H1 (cell line): ENCODE measurements around the gene RPL26. TPM values are rescaled to one million over a fixed set of nuclear protein-coding genes. Genes with fewer than 3 reads are reported as not detected.
A peak's percentile ranks its signal among the peaks of the same experiment; 100 is the strongest.

Experiments
- CTCF ChIA-PET: fragments of 300-600 bp; sonication (Branson Sonifier 250); formaldehyde crosslinking; loops from one replicate; lab custom pipeline; 2021; ENCODE audit not compliant: partially characterized antibody; lab: Charles Lee
- POLR2A ChIA-PET: fragments of 300-600 bp; sonication (Branson Sonifier 250); formaldehyde crosslinking; loops from one replicate; lab custom pipeline; 2021; ENCODE audit warnings: inconsistent platforms; ENCODE audit not compliant: partially characterized antibody; lab: Charles Lee
- DNase-seq, 2 experiments: peaks; one replicate each; pipeline versions ENCODE4 v3.0.0 to v3.0.0-alpha.2; 2010 to 2022; ENCODE audit warnings: low spot score in 2 of 2, low read depth in 1 of 2, mixed read lengths in 1 of 2
- FAIRE-seq: peaks from 2 replicates; lab custom pipeline; 2011; peaks lifted over from hg19 to GRCh38; lab: Jason Lieb, UNC
- H2AFZ ChIP-seq: 2 replicates; pipeline ENCODE4 v1.8.1; 2012; ENCODE audit warnings: low read length, inconsistent platforms
- H2AK5ac ChIP-seq: 2 replicates; pipeline ENCODE4 v1.6.1; 2013; ENCODE audit warnings: low read depth, low read length
- H2BK120ac ChIP-seq: replicated peaks from 2 replicates; pipeline ENCODE3; 2013; ENCODE audit warnings: low read depth, low read length, inconsistent platforms
- H2BK12ac ChIP-seq: 2 replicates; pipeline ENCODE4 v1.6.1; 2013; ENCODE audit warnings: low read depth, low read length
- H2BK15ac ChIP-seq: 2 replicates; pipeline ENCODE4 v1.6.1; 2013; ENCODE audit warnings: low read length
- H2BK20ac ChIP-seq: 2 replicates; pipeline ENCODE4 v1.6.1; 2013; ENCODE audit warnings: low read length
- H2BK5ac ChIP-seq: 2 replicates; pipeline ENCODE4 v1.6.1; 2013; ENCODE audit warnings: low read depth, low read length
- H3K14ac ChIP-seq: 2 replicates; pipeline ENCODE4 v1.6.1; 2013; ENCODE audit warnings: inconsistent platforms; ENCODE audit not compliant: insufficient read length
- H3K18ac ChIP-seq: 2 replicates; pipeline ENCODE4 v1.6.1; 2013; ENCODE audit warnings: low read length; ENCODE audit errors: extremely low read depth
- H3K23ac ChIP-seq: 2 replicates; pipeline ENCODE4 v1.6.1; 2013; ENCODE audit warnings: inconsistent platforms; ENCODE audit not compliant: insufficient read length
- H3K23me2 ChIP-seq: 2 replicates; pipeline ENCODE4 v1.6.1; 2013; ENCODE audit warnings: low read depth, low read length
- H3K27ac ChIP-seq: 2 replicates; pipeline ENCODE4 v1.6.1; 2011; ENCODE audit warnings: low read depth, low read length, inconsistent platforms
- H3K27me3 ChIP-seq, 4 experiments: replicated peaks in 1 of 4; 1 replicate in 1 of 4; 2 replicates in 3 of 4; pipeline versions ENCODE4 v1.6.1 to v1.8.1; 2011 to 2013; ENCODE audit warnings: low read length in 3 of 4, mild to moderate bottlenecking in 3 of 4, inconsistent platforms in 2 of 4, mixed read lengths in 2 of 4, moderate library complexity in 1 of 4; ENCODE audit not compliant: control insufficient read depth in 3 of 4, insufficient read depth in 3 of 4; ENCODE audit errors: extremely low read depth in 1 of 4
- H3K36me3 ChIP-seq, 4 experiments: 2 replicates each; pipeline versions ENCODE4 v1.6.1 to v1.8.1; 2011 to 2013; ENCODE audit warnings: mild to moderate bottlenecking in 4 of 4, low read length in 3 of 4, moderate library complexity in 2 of 4, control low read depth in 1 of 4, inconsistent platforms in 1 of 4; ENCODE audit not compliant: insufficient read depth in 4 of 4, control insufficient read depth in 2 of 4
- H3K4ac ChIP-seq: replicated peaks from 2 replicates; pipeline ENCODE3; 2013; ENCODE audit warnings: low read length, low read depth, mixed read lengths, inconsistent platforms; ENCODE audit not compliant: insufficient read length
- H3K4me1 ChIP-seq, 4 experiments: replicated peaks in 1 of 4; 1 replicate in 1 of 4; 2 replicates in 3 of 4; pipeline versions ENCODE4 v1.6.1 to v1.8.1; 2011 to 2013; ENCODE audit warnings: low read length in 3 of 4, inconsistent platforms in 2 of 4, mixed read lengths in 1 of 4; ENCODE audit not compliant: insufficient read depth in 4 of 4, control insufficient read depth in 3 of 4
- H3K4me2 ChIP-seq, 2 experiments: 2 replicates each; pipeline versions ENCODE4 v1.6.1 to v1.8.1; 2011 to 2013; ENCODE audit warnings: low read depth in 2 of 2, low read length in 2 of 2, control low read depth in 1 of 2, inconsistent platforms in 1 of 2, mild to moderate bottlenecking in 1 of 2; ENCODE audit not compliant: insufficient read depth in 1 of 2
- H3K4me3 ChIP-seq, 4 experiments: fragments of 200-600, 300-600 bp in 1 of 4; sonication (generic), shearing (Covaris generic), sonication (Bioruptor Twin) in 1 of 4; 2 replicates each; pipeline versions ENCODE4 v1.5.1 to v1.8.1; 2011 to 2016; ENCODE audit warnings: low read length in 4 of 4, low read depth in 3 of 4, control low read depth in 2 of 4, inconsistent platforms in 2 of 4, mild to moderate bottlenecking in 2 of 4, mixed read lengths in 1 of 4, moderate library complexity in 1 of 4; ENCODE audit not compliant: insufficient read depth in 2 of 4; ENCODE audit errors: extremely low read depth in 1 of 4
- H3K56ac ChIP-seq: replicated peaks from 2 replicates; pipeline ENCODE3; 2013; ENCODE audit warnings: low read depth, mild to moderate bottlenecking, mixed read lengths, low read length, inconsistent platforms; ENCODE audit not compliant: insufficient read length
- H3K79me1 ChIP-seq: 2 replicates; pipeline ENCODE4 v1.6.1; 2013; ENCODE audit warnings: low read depth, low read length, control low read depth
- H3K79me2 ChIP-seq, 2 experiments: 2 replicates each; pipeline versions ENCODE4 v1.6.1 to v1.8.1; 2012 to 2013; ENCODE audit warnings: low read length in 2 of 2, mild to moderate bottlenecking in 2 of 2, inconsistent platforms in 1 of 2; ENCODE audit not compliant: insufficient read depth in 2 of 2, control insufficient read depth in 1 of 2
- H3K9ac ChIP-seq, 4 experiments: replicated peaks in 1 of 4; 1 replicate in 1 of 4; 2 replicates in 3 of 4; pipeline versions ENCODE4 v1.6.1 to v1.8.1; 2011 to 2013; ENCODE audit warnings: low read depth in 3 of 4, low read length in 3 of 4, control low read depth in 2 of 4, mild to moderate bottlenecking in 2 of 4, moderate library complexity in 2 of 4, inconsistent platforms in 1 of 4; ENCODE audit errors: extremely low read depth in 1 of 4
- H3K9me3 ChIP-seq, 2 experiments: 2 replicates each; pipeline versions ENCODE4 v1.6.1 to v1.8.1; 2012 to 2013; ENCODE audit warnings: mild to moderate bottlenecking in 2 of 2, moderate library complexity in 2 of 2, control low read depth in 1 of 2, inconsistent platforms in 1 of 2, low read depth in 1 of 2, low read length in 1 of 2, mixed read lengths in 1 of 2; ENCODE audit not compliant: insufficient read depth in 2 of 2
- H4K20me1 ChIP-seq, 2 experiments: replicated peaks in 1 of 2; 2 replicates each; pipeline versions ENCODE3 to v1.8.1; 2011 to 2013; ENCODE audit warnings: inconsistent platforms in 2 of 2, low read length in 2 of 2, mild to moderate bottlenecking in 1 of 2; ENCODE audit not compliant: insufficient read depth in 2 of 2, control insufficient read depth in 1 of 2
- H4K5ac ChIP-seq: 2 replicates; pipeline ENCODE4 v1.6.1; 2013; ENCODE audit warnings: low read length, low read depth, mixed read lengths, inconsistent platforms; ENCODE audit not compliant: insufficient read length
- H4K8ac ChIP-seq: 2 replicates; pipeline ENCODE4 v1.8.0; 2013; ENCODE audit warnings: mild to moderate bottlenecking, moderate library complexity, low read length, inconsistent platforms; ENCODE audit not compliant: insufficient read depth; ENCODE audit errors: extremely low read depth
- H4K91ac ChIP-seq: replicated peaks from 2 replicates; pipeline ENCODE3; 2013; ENCODE audit warnings: low read length, mixed read lengths, inconsistent platforms; ENCODE audit not compliant: insufficient read length
- ATF3 ChIP-seq: IDR thresholded peaks from 2 replicates; pipeline ENCODE4 v1.6.1; 2011; ENCODE audit warnings: low read depth, mild to moderate bottlenecking, low read length; ENCODE audit not compliant: insufficient read depth
- CHD2 ChIP-seq: IDR thresholded peaks from 2 replicates; pipeline ENCODE4 v1.6.1; 2012; ENCODE audit warnings: low read length, improper control_type of control experiment
- CTBP2 ChIP-seq: IDR thresholded peaks from 2 replicates; pipeline ENCODE4 v1.7.0; 2011; ENCODE audit warnings: borderline replicate concordance, mild to moderate bottlenecking, moderate library complexity, mixed read lengths, low read length; ENCODE audit not compliant: insufficient read depth, insufficient read length
- CTCF ChIP-seq, 3 experiments: IDR thresholded peaks; 1 replicate in 2 of 3; 2 replicates in 1 of 3; pipeline versions ENCODE4 v1.5.1 to v1.6.1; 2011; ENCODE audit warnings: low read length in 3 of 3, mild to moderate bottlenecking in 3 of 3, inconsistent platforms in 2 of 3, low read depth in 1 of 3, moderate library complexity in 1 of 3; ENCODE audit not compliant: insufficient read depth in 1 of 3; ENCODE audit errors: control extremely low read depth in 1 of 3
- RBBP5 ChIP-seq: IDR thresholded peaks from 2 replicates; pipeline ENCODE4 v1.7.1; 2012; ENCODE audit warnings: low read depth, mild to moderate bottlenecking, inconsistent platforms, low read length, moderate library complexity, borderline replicate concordance
- RNF2 ChIP-seq: fragments of 200-900, 300-1000 bp; sonication (generic); IDR thresholded peaks from 2 replicates; pipeline ENCODE4 v1.7.1; 2016; ENCODE audit warnings: borderline replicate concordance, low read depth, mild to moderate bottlenecking, antibody characterized with exemption, low read length; ENCODE audit not compliant: poor library complexity, severe bottlenecking; ENCODE audit errors: missing control alignments
- WGBS, 2 experiments: shearing (Covaris generic) in 1 of 2; methylation state at CpG; one replicate each; pipeline versions ENCODE4 v1.1.6 to v1.1.7; 2013 to 2015; ENCODE audit warnings: low lambda C conversion rate in 2 of 2, mixed read lengths in 2 of 2, inconsistent platforms in 1 of 2, low coverage in 1 of 2, missing lambda C conversion rate in 1 of 2; ENCODE audit not compliant: insufficient replicate concordance in 2 of 2, insufficient coverage in 1 of 2, insufficient read length in 1 of 2; ENCODE audit errors: extremely low coverage in 1 of 2, missing lambda C conversion rate in 1 of 2; 5-methylcytosine and 5-hydroxymethylcytosine counted together
- polyA plus RNA-seq, 7 experiments: library from polyadenylated mRNA; depleted of rRNA in 3 of 7; stranded (reverse) in 5 of 7; unstranded in 2 of 7; fragments of >200 nt in 5 of 7; fragments of 200-250 nt in 2 of 7; gene quantifications; 1 replicate in 5 of 7; 2 replicates in 1 of 7; 4 replicates in 1 of 7; pipeline versions ENCODE4 v1.2.1 to v1.2.3, GENCODE V29; 2011 to 2013; ENCODE audit warnings: missing spikeins in 2 of 7, mixed read lengths in 2 of 7
- total RNA-seq: library from RNA; stranded (reverse); fragmentation: NEBNext Ultra II Directional; extraction: Animal tissue kit (Norgen Biotek cat#: 25700); gene quantifications from 2 replicates; pipeline ENCODE4 v1.2.1, GENCODE V29; 2021

Gene RPL26
- total and polyA plus RNA-seq, 2 of the 8 experiments (the other 6 are each of a cell fraction or from before 2014, with no cell fraction given): 1,963 to 2,554 TPM

GRCh38 chr17:8337802-8338752, 44.9 kb downstream of the RPL26 start:
- Histone ChIP-seq H2AK5ac (no peak overlapping the region), H2BK20ac (no peak overlapping the region), H2BK12ac (0 out of 2 replicates have a peak overlapping the region, but pooled peaks have one; percentile 4), H4K8ac (no peak overlapping the region), H3K79me1 (no peaks in the 10 kb centered on the region), H3K23me2 (no peaks in the 10 kb centered on the region), H4K91ac (no peak overlapping the region), H3K56ac (no peak overlapping the region), H2BK120ac (no peak overlapping the region), H3K27me3 (no peaks in the 10 kb centered on the region), H2AFZ (peak overlapping the region; percentile 94), H3K27ac (no peak overlapping the region), H2BK15ac (no peak overlapping the region), H3K79me2 (no peaks in the 10 kb centered on the region), H3K4me2 (peak overlapping the region; percentile 28 to 37; a peak in 3 of 4 replicates), H3K36me3 (no peaks in the 10 kb centered on the region), H2BK5ac (no peak overlapping the region), H3K14ac (no peak overlapping the region), H3K23ac (no peak overlapping the region), H3K18ac (no peak overlapping the region), H3K9ac (no peak overlapping the region), H4K20me1 (no peaks in the 10 kb centered on the region), H3K4me1 (peaks cover 2 to 10% (median 5%) of the 10 kb centered on the region in 4 experiments; a peak in 6 of 7 replicates), H4K5ac (no peak overlapping the region), H3K9me3 (no peaks in the 10 kb centered on the region), H3K4ac (no peak overlapping the region), H3K4me3 (no peak overlapping the region)
- DNase-seq (no peak), FAIRE-seq (no peak)
- 68% methylated on average over 11 of the region's 11 CpGs; no CpG with 5 or more reads in 1 of the 2 experiments for WGBS, 2 experiments
- ChIA-PET POLR2A (interaction anchor here (0.6 to 8.4 kb wide), 19 partner anchors 9 to 411 kb away, joined by 3 to 66 read pairs (median 4); partner anchors contain the start of genes CTC1, KRABD2, RANGRF and RPL26), CTCF (interaction anchor here (0.8 to 7.7 kb wide), 15 partner anchors 8 to 312 kb away, joined by 3 to 56 read pairs (median 3); partner anchors contain the start of gene KRABD2)
- TF ChIP-seq ATF3: no peak
- no peak for TF ChIP-seq RNF2
- TF ChIP-seq CHD2: no peak
- TF ChIP-seq RBBP5: no peak
- TF ChIP-seq CTCF (IDR thresholded peaks at IDR 0.05; ENCODE audit: control extremely low read depth in 1 of 3, insufficient read depth in 1 of 3, low read depth in 1 of 3, low read length in 3 of 3): no peak
- TF ChIP-seq CTBP2: no peak
